ENCODE measurements around the gene LAMC2.

DNA sequence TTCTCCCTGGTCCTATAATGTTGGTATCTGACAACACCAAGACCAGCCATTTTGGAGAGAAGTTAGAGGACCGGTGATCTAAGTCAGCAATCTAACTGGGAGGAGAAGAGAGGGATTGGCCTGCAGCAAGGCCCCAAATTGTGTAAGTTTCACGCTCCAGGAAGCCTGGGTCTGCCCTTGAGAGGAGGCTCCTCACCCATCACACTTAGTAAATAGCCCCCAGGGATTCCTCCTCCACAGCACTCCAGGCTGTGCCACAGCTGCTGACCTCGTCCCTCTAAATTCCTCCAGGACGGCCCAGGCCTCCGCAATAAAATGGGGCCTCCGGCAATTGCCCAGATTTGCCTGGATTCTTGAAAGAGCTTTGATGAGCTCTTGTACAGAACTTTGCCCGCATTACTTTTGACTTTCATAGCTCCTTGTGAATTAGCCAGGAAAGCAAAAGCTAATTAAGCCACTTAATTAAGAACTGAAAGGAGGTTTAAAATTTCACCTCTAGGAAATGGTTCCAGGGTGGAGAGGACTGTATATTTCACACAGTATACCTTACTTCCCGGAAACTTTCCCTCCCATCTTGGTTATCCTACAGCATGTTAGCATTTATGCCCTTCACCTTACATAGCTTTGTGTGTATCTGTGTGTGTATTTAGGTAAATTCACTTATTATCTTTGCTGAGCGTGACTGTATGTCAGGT is 90.5 kb downstream of the LAMC2 start:
- TF ChIP-seq JUND (IDR thresholded peaks at IDR 0.05; ENCODE audit: low read depth, low read length), result no peak
- TF ChIP-seq POLR2AphosphoS5 (IDR thresholded peaks at IDR 0.05; ENCODE audit: low read length), result no peak
- TF ChIP-seq, protein P1, sequence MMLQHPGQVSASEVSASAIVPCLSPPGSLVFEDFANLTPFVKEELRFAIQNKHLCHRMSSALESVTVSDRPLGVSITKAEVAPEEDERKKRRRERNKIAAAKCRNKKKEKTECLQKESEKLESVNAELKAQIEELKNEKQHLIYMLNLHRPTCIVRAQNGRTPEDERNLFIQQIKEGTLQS (IDR thresholded peaks at IDR 0.05; ENCODE audit: borderline replicate concordance, extremely low read depth, low read depth, low read length), result no peak
- TF ChIP-seq EZH2 (IDR thresholded peaks at IDR 0.05; ENCODE audit: borderline replicate concordance, control insufficient read depth, low read depth, low read length), result no peak
- TF ChIP-seq, protein P2, sequence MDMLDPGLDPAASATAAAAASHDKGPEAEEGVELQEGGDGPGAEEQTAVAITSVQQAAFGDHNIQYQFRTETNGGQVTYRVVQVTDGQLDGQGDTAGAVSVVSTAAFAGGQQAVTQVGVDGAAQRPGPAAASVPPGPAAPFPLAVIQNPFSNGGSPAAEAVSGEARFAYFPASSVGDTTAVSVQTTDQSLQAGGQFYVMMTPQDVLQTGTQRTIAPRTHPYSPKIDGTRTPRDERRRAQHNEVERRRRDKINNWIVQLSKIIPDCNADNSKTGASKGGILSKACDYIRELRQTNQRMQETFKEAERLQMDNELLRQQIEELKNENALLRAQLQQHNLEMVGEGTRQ (IDR thresholded peaks at IDR 0.05; ENCODE audit: borderline replicate concordance, low read depth, low read length), result no peak
- TF ChIP-seq, protein P3, sequence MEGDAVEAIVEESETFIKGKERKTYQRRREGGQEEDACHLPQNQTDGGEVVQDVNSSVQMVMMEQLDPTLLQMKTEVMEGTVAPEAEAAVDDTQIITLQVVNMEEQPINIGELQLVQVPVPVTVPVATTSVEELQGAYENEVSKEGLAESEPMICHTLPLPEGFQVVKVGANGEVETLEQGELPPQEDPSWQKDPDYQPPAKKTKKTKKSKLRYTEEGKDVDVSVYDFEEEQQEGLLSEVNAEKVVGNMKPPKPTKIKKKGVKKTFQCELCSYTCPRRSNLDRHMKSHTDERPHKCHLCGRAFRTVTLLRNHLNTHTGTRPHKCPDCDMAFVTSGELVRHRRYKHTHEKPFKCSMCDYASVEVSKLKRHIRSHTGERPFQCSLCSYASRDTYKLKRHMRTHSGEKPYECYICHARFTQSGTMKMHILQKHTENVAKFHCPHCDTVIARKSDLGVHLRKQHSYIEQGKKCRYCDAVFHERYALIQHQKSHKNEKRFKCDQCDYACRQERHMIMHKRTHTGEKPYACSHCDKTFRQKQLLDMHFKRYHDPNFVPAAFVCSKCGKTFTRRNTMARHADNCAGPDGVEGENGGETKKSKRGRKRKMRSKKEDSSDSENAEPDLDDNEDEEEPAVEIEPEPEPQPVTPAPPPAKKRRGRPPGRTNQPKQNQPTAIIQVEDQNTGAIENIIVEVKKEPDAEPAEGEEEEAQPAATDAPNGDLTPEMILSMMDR (IDR thresholded peaks at IDR 0.05 in 2 of 3, conservative IDR thresholded peaks at IDR 0.05 in 1 of 3; ENCODE audit: control insufficient read depth in 2 of 3, extremely low read depth in 1 of 3, insufficient read depth in 1 of 3, low read depth in 3 of 3, low read length in 3 of 3), result no peak
- TF ChIP-seq, protein P4, sequence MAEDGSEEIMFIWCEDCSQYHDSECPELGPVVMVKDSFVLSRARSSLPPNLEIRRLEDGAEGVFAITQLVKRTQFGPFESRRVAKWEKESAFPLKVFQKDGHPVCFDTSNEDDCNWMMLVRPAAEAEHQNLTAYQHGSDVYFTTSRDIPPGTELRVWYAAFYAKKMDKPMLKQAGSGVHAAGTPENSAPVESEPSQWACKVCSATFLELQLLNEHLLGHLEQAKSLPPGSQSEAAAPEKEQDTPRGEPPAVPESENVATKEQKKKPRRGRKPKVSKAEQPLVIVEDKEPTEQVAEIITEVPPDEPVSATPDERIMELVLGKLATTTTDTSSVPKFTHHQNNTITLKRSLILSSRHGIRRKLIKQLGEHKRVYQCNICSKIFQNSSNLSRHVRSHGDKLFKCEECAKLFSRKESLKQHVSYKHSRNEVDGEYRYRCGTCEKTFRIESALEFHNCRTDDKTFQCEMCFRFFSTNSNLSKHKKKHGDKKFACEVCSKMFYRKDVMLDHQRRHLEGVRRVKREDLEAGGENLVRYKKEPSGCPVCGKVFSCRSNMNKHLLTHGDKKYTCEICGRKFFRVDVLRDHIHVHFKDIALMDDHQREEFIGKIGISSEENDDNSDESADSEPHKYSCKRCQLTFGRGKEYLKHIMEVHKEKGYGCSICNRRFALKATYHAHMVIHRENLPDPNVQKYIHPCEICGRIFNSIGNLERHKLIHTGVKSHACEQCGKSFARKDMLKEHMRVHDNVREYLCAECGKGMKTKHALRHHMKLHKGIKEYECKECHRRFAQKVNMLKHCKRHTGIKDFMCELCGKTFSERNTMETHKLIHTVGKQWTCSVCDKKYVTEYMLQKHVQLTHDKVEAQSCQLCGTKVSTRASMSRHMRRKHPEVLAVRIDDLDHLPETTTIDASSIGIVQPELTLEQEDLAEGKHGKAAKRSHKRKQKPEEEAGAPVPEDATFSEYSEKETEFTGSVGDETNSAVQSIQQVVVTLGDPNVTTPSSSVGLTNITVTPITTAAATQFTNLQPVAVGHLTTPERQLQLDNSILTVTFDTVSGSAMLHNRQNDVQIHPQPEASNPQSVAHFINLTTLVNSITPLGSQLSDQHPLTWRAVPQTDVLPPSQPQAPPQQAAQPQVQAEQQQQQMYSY (CRISPR knock-in tag; IDR thresholded peaks at IDR 0.05), result no peak
- TF ChIP-seq TAF1 (IDR thresholded peaks at IDR 0.05; ENCODE audit: borderline replicate concordance, low read depth, low read length), result no peak
- TF ChIP-seq, protein P5, sequence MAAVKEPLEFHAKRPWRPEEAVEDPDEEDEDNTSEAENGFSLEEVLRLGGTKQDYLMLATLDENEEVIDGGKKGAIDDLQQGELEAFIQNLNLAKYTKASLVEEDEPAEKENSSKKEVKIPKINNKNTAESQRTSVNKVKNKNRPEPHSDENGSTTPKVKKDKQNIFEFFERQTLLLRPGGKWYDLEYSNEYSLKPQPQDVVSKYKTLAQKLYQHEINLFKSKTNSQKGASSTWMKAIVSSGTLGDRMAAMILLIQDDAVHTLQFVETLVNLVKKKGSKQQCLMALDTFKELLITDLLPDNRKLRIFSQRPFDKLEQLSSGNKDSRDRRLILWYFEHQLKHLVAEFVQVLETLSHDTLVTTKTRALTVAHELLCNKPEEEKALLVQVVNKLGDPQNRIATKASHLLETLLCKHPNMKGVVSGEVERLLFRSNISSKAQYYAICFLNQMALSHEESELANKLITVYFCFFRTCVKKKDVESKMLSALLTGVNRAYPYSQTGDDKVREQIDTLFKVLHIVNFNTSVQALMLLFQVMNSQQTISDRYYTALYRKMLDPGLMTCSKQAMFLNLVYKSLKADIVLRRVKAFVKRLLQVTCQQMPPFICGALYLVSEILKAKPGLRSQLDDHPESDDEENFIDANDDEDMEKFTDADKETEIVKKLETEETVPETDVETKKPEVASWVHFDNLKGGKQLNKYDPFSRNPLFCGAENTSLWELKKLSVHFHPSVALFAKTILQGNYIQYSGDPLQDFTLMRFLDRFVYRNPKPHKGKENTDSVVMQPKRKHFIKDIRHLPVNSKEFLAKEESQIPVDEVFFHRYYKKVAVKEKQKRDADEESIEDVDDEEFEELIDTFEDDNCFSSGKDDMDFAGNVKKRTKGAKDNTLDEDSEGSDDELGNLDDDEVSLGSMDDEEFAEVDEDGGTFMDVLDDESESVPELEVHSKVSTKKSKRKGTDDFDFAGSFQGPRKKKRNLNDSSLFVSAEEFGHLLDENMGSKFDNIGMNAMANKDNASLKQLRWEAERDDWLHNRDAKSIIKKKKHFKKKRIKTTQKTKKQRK (IDR thresholded peaks at IDR 0.05; ENCODE audit: low read depth, low read length), result no peak
- no peak for TF ChIP-seq ZNF207 (IDR thresholded peaks at IDR 0.05; ENCODE audit: borderline replicate concordance)
